Loucy (cell line): Measurements from ENCODE around the gene TKT.

Source experiments
- EZH2phosphoT487 ChIP-seq: fragments of 200-600 bp; IDR thresholded peaks from 2 replicates; pipeline ENCODE4 v1.6.1; 2018; ENCODE audit warnings: antibody characterized with exemption, mild to moderate bottlenecking, moderate library complexity, borderline replicate concordance
- TF ChIP-seq, protein P1 (sequence below): fragments of 200-600 bp; sonication (generic); conservative IDR thresholded peaks from 2 replicates; pipeline ENCODE4 v1.5.1; 2014; ENCODE audit warnings: mild to moderate bottlenecking, antibody characterized with exemption, low read length

DNA sequence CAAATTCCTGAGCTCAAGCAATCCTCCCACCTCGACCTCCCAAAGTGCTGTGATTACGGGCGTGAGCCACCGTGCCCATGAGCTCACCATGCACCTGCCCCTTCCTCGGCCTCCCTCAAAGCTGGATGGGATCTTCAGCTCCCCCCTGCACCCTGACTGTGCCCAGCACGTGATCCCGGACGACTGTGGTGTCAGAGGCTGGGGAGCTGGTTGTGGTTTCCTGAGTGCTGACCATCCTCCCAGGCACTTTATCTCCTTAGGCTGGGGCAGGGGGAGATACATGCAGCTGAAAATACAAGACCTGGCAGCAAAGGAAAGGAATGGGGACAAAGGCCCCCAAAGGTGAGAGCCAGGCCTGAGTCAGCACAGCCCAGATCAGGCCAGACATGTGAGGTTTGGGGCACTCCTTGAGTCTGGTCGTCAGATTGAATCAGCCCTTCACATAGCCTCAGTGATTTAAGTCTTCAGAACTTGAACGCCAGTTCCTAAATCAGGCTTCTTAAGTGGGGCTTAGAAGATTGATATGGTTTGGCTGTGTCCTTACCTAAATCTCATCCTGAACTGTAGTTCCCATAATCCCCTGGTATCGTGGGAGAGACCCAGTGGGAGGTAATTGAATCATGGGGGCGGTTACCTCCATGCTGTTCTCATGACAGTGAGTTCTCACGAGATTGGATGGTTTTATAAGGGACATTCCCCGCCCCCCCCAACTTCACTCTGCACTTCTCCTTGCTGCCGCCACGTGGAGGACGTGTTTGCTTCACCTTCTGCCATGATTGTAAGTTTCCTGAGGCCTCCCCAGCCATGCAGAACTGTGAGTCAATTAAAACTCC, 59.0 kb downstream of the TKT start:
- TF ChIP-seq, protein P1, sequence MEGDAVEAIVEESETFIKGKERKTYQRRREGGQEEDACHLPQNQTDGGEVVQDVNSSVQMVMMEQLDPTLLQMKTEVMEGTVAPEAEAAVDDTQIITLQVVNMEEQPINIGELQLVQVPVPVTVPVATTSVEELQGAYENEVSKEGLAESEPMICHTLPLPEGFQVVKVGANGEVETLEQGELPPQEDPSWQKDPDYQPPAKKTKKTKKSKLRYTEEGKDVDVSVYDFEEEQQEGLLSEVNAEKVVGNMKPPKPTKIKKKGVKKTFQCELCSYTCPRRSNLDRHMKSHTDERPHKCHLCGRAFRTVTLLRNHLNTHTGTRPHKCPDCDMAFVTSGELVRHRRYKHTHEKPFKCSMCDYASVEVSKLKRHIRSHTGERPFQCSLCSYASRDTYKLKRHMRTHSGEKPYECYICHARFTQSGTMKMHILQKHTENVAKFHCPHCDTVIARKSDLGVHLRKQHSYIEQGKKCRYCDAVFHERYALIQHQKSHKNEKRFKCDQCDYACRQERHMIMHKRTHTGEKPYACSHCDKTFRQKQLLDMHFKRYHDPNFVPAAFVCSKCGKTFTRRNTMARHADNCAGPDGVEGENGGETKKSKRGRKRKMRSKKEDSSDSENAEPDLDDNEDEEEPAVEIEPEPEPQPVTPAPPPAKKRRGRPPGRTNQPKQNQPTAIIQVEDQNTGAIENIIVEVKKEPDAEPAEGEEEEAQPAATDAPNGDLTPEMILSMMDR, result no peak
- no peak for TF ChIP-seq EZH2phosphoT487
